Caco-2 (cell line): Measurements from ENCODE around the gene COL4A3. TPM values are rescaled to one million over a fixed set of nuclear protein-coding genes. Genes with fewer than 3 reads are reported as not detected.
A peak's percentile ranks its signal among the peaks of the same experiment; 100 is the strongest.

Experiments used
- BruUV-seq: library from RNA; stranded (reverse); fragments of 400-500 nt; replicated peaks from 2 replicates; lab custom pipeline; 2021; lab: Mats Ljungman, UMichigan
- CTCF ChIA-PET: fragments of 300-600 bp; sonication (Branson Sonifier 250); formaldehyde crosslinking; loops from one replicate; lab custom pipeline; 2022; ENCODE audit warnings: antibody characterized with exemption; lab: Charles Lee
- POLR2A ChIA-PET: fragments of 300-600 bp; sonication (Branson Sonifier 250); formaldehyde crosslinking; loops from one replicate; lab custom pipeline; 2022; ENCODE audit warnings: antibody characterized with exemption; lab: Charles Lee
- DNase-seq, 2 experiments: peaks; one replicate each; pipeline versions ENCODE4 v3.0.0 to v3.0.0-alpha.2; 2020 to 2022
- H3K27me3 ChIP-seq: replicated peaks from 2 replicates; pipeline ENCODE4 v1.6.0; 2011; ENCODE audit warnings: low read length; ENCODE audit not compliant: control insufficient read depth, insufficient read depth
- H3K36me3 ChIP-seq: 2 replicates; pipeline ENCODE4 v1.5.1; 2011; ENCODE audit warnings: low read length; ENCODE audit not compliant: control insufficient read depth, insufficient read depth
- H3K4me1 ChIP-seq: fragments of 250-450 bp; sonication (Bioruptor Pico); 2 replicates; pipeline ENCODE4 v1.5.1; 2020; ENCODE audit warnings: mild to moderate bottlenecking
- H3K4me3 ChIP-seq: 2 replicates; pipeline ENCODE4 v1.5.1; 2011; ENCODE audit warnings: low read depth, mild to moderate bottlenecking, control low read depth, low read length
- H3K9me3 ChIP-seq: fragments of 250-450 bp; sonication (Bioruptor Pico); 2 replicates; pipeline ENCODE4 v1.5.1; 2020; ENCODE audit warnings: mild to moderate bottlenecking, moderate library complexity
- H3K27ac Mint-ChIP-seq: one replicate; pipeline ENCODE4 v1.8.0; 2022; ENCODE audit warnings: mixed read lengths; ENCODE audit not compliant: unreplicated experiment
- H3K27me3 Mint-ChIP-seq: one replicate; pipeline ENCODE4 v1.8.0; 2022; ENCODE audit warnings: mixed read lengths; ENCODE audit not compliant: insufficient read depth, unreplicated experiment
- H3K36me3 Mint-ChIP-seq: one replicate; pipeline ENCODE4 v1.8.0; 2022; ENCODE audit warnings: mild to moderate bottlenecking, mixed read lengths; ENCODE audit not compliant: insufficient read depth, unreplicated experiment
- H3K4me1 Mint-ChIP-seq: one replicate; pipeline ENCODE4 v1.8.0; 2022; ENCODE audit warnings: low read depth, mixed read lengths; ENCODE audit not compliant: unreplicated experiment
- H3K4me3 Mint-ChIP-seq: one replicate; pipeline ENCODE4 v1.8.0; 2022; ENCODE audit warnings: mild to moderate bottlenecking, moderate library complexity, mixed read lengths; ENCODE audit not compliant: unreplicated experiment
- H3K9me3 Mint-ChIP-seq: one replicate; pipeline ENCODE4 v1.8.0; 2022; ENCODE audit warnings: mixed read lengths; ENCODE audit not compliant: unreplicated experiment
- intact Hi-C: fragments of 100-400 bp; cut with micrococcal nuclease; formaldehyde crosslinking; loops from one replicate; pipeline ENCODE4 v1.10.0; 2022; ENCODE audit not compliant: unreplicated experiment
- total RNA-seq: library from RNA; stranded (reverse); gene quantifications from 2 replicates; pipeline ENCODE4 v1.2.3, GENCODE V29; 2022
- TF ChIP-seq, protein P1 (sequence below), 2 experiments: fragments of 200-600 bp in 1 of 2; IDR thresholded peaks; 1 replicate in 1 of 2; 2 replicates in 1 of 2; pipeline versions ENCODE4 v1.5.1 to v1.8.0; 2011 to 2022; ENCODE audit warnings: antibody characterized with exemption in 1 of 2, control low read depth in 1 of 2, inconsistent platforms in 1 of 2, low read depth in 1 of 2, low read length in 1 of 2, mild to moderate bottlenecking in 1 of 2, moderate library complexity in 1 of 2; ENCODE audit not compliant: insufficient read depth in 1 of 2, severe bottlenecking in 1 of 2, unreplicated experiment in 1 of 2

The COL4A3 gene
- total RNA-seq, 1 experiment from 2014 or later: 4.2 TPM

DNA sequence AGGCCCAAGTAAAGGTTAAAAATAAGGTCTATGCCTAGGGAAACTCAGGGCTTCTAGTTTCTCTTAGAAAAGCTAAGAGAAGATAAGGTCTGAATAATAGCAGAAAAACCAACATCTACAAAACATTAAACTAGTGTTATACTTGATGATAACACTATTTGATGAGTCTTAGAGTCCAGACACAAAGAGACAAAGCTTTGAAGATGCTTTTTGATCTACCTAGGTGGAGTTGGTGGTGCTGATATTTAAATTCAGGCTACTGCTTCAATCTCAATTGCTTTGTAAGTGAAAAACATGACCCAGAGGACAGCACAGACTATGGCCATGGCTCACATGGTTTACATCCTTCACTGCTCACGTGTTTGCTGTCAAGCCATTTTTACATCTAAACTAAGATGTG lies 148.9 kb downstream of the COL4A3 start:
- peak overlapping the region; percentile 38 for H3K27ac Mint-ChIP-seq
- no TSS peak for BruUV-seq
- H3K4me3 Mint-ChIP-seq: no peak overlapping the region
- CTCF ChIA-PET: interaction anchor here (0.7 kb wide), 1 partner anchor 35 kb away, joined by 3 read pairs; no protein-coding TSS in a partner anchor
- no peaks in the 10 kb centered on the region for H3K36me3 ChIP-seq
- H3K36me3 Mint-ChIP-seq: peaks cover under 1% of the 10 kb centered on the region
- intact Hi-C loops: loop anchor here (1.0 to 5.0 kb wide), 3 partner anchors 11 to 186 kb away; no protein-coding TSS in a partner anchor
- H3K9me3 ChIP-seq: no peaks in the 10 kb centered on the region
- TF ChIP-seq, protein P1, sequence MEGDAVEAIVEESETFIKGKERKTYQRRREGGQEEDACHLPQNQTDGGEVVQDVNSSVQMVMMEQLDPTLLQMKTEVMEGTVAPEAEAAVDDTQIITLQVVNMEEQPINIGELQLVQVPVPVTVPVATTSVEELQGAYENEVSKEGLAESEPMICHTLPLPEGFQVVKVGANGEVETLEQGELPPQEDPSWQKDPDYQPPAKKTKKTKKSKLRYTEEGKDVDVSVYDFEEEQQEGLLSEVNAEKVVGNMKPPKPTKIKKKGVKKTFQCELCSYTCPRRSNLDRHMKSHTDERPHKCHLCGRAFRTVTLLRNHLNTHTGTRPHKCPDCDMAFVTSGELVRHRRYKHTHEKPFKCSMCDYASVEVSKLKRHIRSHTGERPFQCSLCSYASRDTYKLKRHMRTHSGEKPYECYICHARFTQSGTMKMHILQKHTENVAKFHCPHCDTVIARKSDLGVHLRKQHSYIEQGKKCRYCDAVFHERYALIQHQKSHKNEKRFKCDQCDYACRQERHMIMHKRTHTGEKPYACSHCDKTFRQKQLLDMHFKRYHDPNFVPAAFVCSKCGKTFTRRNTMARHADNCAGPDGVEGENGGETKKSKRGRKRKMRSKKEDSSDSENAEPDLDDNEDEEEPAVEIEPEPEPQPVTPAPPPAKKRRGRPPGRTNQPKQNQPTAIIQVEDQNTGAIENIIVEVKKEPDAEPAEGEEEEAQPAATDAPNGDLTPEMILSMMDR (IDR thresholded peaks at IDR 0.05; ENCODE audit: insufficient read depth in 1 of 2, low read depth in 1 of 2, low read length in 1 of 2, severe bottlenecking in 1 of 2, unreplicated experiment in 1 of 2): no peak
- no peak overlapping the region for H3K4me3 ChIP-seq
- POLR2A ChIA-PET: interaction anchor here (0.5 kb wide), 1 partner anchor 477 kb away, joined by 3 read pairs; the partner anchor contains the start of gene RHBDD1
- peak in 1 of 2 experiments; percentile 35 for DNase-seq
- H3K9me3 Mint-ChIP-seq: peaks cover 14% of the 10 kb centered on the region
- peaks cover 7% of the 10 kb centered on the region for H3K4me1 Mint-ChIP-seq
- peaks cover 47% of the 10 kb centered on the region for H3K4me1 ChIP-seq
- no peaks in the 10 kb centered on the region for H3K27me3 Mint-ChIP-seq
- no peaks in the 10 kb centered on the region for H3K27me3 ChIP-seq

DNA sequence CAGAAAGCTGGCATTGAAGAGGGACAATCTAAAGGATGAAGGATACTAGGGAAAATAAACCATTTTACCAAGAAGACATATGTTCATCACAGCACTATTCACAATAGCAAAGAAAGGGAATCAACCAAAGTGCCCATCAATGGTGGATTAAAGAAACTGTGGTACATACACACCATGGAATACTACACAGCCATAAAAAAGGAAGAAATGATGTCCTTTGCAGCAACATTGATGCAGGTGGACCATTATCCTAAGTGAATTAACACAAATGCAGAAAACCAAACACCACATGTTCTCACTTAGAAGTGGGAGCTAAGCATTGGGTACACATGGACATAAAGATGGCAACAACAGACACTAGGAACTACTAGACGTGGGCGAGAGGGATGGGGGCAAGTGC lies 153.4 kb downstream of the COL4A3 start:
- ChIA-PET CTCF (no interaction called here), POLR2A (no interaction called here)
- no peak for DNase-seq
- TF ChIP-seq, protein P1 (IDR thresholded peaks at IDR 0.05; ENCODE audit: insufficient read depth in 1 of 2, low read depth in 1 of 2, low read length in 1 of 2, severe bottlenecking in 1 of 2, unreplicated experiment in 1 of 2): no peak
- Mint-ChIP-seq H3K27me3 (no peaks in the 10 kb centered on the region), H3K4me1 (peaks cover 6% of the 10 kb centered on the region), H3K27ac (no peak overlapping the region), H3K9me3 (peaks cover 34% of the 10 kb centered on the region), H3K36me3 (peaks cover 18% of the 10 kb centered on the region), H3K4me3 (no peak overlapping the region)
- intact Hi-C loops: no loop called here
- no peak overlapping the region for H3K4me3 ChIP-seq
- H3K27me3 ChIP-seq: no peaks in the 10 kb centered on the region
- peaks cover 6% of the 10 kb centered on the region; the same call in 1 of the 2 replicates for H3K9me3 ChIP-seq
- peaks cover 13% of the 10 kb centered on the region for H3K4me1 ChIP-seq
- BruUV-seq: no TSS peak
- no peaks in the 10 kb centered on the region for H3K36me3 ChIP-seq

DNA sequence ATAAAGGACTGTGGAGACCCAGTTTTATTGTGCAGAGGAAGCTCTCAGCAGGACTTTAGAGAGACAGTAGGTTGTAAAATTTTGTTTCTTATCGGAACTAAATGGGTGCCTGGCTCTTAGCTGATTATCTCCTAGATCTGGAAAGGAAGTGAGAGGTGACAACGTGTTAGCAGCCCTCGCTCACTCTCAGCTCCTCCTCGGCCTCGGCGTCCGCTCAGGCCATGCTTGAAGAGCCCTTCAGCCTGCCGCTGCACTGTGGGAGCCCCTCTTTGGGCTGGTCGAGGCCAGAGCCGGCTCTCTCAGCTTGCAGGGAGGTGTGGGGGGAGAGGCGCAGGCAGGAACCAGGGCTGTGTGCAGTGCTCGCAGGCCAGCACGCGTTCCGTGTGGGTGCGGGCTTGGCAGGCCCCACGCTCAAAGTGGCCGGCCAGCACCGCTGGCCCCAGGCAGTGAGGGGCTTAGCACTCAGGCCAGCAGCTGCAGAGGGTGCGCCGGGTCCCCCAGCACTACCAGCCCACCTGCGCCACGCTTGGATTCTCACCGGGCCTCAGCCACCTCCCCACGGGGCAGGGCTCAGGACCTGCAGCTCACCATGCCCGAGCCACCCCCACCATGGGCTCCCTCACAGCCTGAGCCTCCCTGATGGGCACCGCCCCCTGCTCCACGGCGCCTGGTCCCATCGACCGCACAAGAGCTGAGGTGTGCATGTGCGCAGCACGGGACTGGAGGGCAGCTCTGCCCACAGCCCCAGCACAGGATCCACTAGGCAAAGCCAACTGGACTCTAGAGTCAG lies 156.1 kb downstream of the COL4A3 start:
- Histone ChIP-seq H3K4me1 (peaks cover 7% of the 10 kb centered on the region; the same call in 1 of the 2 replicates), H3K4me3 (no peak overlapping the region), H3K9me3 (peaks cover 10% of the 10 kb centered on the region; the same call in 1 of the 2 replicates), H3K36me3 (no peaks in the 10 kb centered on the region), H3K27me3 (no peaks in the 10 kb centered on the region)
- no peak overlapping the region for H3K27ac Mint-ChIP-seq
- peaks cover 44% of the 10 kb centered on the region for H3K9me3 Mint-ChIP-seq
- TF ChIP-seq, protein P1 (IDR thresholded peaks at IDR 0.05; ENCODE audit: insufficient read depth in 1 of 2, low read depth in 1 of 2, low read length in 1 of 2, severe bottlenecking in 1 of 2, unreplicated experiment in 1 of 2): no peak
- H3K4me3 Mint-ChIP-seq: no peak overlapping the region
- BruUV-seq: no TSS peak
- H3K27me3 Mint-ChIP-seq: no peaks in the 10 kb centered on the region
- POLR2A ChIA-PET: no interaction called here
- intact Hi-C loops: loop anchor here (10.0 kb wide), 1 partner anchor 156 kb away; the partner anchor contains the start of genes COL4A3 and COL4A4
- CTCF ChIA-PET: no interaction called here
- no peaks in the 10 kb centered on the region for H3K4me1 Mint-ChIP-seq
- peaks cover 35% of the 10 kb centered on the region for H3K36me3 Mint-ChIP-seq
- DNase-seq: no peak
